Activated CD4-positive, alpha-beta T cell treated with anti-CD3 and anti-CD28 coated beads, Interleukin-2, amount 10 ng/mL, durations not matched to agents 7 days and 5 days (primary cell): ENCODE results near the gene G2E3. TPM values are rescaled to one million over a fixed set of nuclear protein-coding genes. Genes with fewer than 3 reads are reported as not detected.

Experiments used
- CTCF ChIA-PET: fragments of 350-600 bp; sonication (Branson Sonifier 250); formaldehyde crosslinking; loops from one replicate; lab custom pipeline; 2021; ENCODE audit warnings: antibody characterized with exemption; lab: Charles Lee
- POLR2A ChIA-PET: fragments of 350-600 bp; sonication (Branson Sonifier 250); formaldehyde crosslinking; loops from one replicate; lab custom pipeline; 2021; ENCODE audit warnings: antibody characterized with exemption; lab: Charles Lee
- DNase-seq: peaks from one replicate; pipeline ENCODE4 v3.0.0-alpha.2; 2020
- H3K27ac Mint-ChIP-seq: one replicate; pipeline ENCODE4 v1.8.0; 2021; ENCODE audit warnings: mild to moderate bottlenecking, moderate library complexity, mixed read lengths
- H3K27me3 Mint-ChIP-seq: one replicate; pipeline ENCODE4 v1.8.0; 2021; ENCODE audit warnings: mixed read lengths
- H3K36me3 Mint-ChIP-seq: one replicate; pipeline ENCODE4 v1.8.0; 2021; ENCODE audit warnings: low read depth, mixed read lengths
- H3K4me1 Mint-ChIP-seq: one replicate; pipeline ENCODE4 v1.8.0; 2021; ENCODE audit warnings: mixed read lengths
- H3K4me3 Mint-ChIP-seq: one replicate; pipeline ENCODE4 v1.8.0; 2021; ENCODE audit warnings: mild to moderate bottlenecking, moderate library complexity, mixed read lengths
- H3K9me3 Mint-ChIP-seq: one replicate; pipeline ENCODE4 v1.8.0; 2021; ENCODE audit warnings: mixed read lengths
- total RNA-seq, 2 experiments: library from RNA; stranded (reverse); gene quantifications; one replicate each; pipeline ENCODE4 v1.2.3, GENCODE V29; 2021

The G2E3 gene
- 10 to 100 TPM; 33.6 to 39.2 TPM for total RNA-seq

GRCh38 chr14:30558675-30559555 is at the start of gene G2E3:
Gene G2E3 (plus strand): TSS chr14:30559158. CDS start chr14:30581080, 21,922 bp downstream.
- H3K27me3 Mint-ChIP-seq = peaks cover 2% of the 10 kb centered on the region
- H3K4me3 Mint-ChIP-seq = peak within 1 kb of the TSS; percentile 100
- peaks cover 29% of the 10 kb centered on the region for H3K4me1 Mint-ChIP-seq
- ChIA-PET CTCF (interaction anchor here (1.2 kb wide), 1 partner anchor 13 kb away, joined by 3 read pairs; no protein-coding TSS in a partner anchor), POLR2A (no interaction called here)
- peaks cover 2% of the 10 kb centered on the region for H3K9me3 Mint-ChIP-seq
- peak; percentile 90 for DNase-seq
- H3K27ac Mint-ChIP-seq = peak within 1 kb of the TSS; percentile 100
- H3K36me3 Mint-ChIP-seq = peaks cover 31% of the 10 kb centered on the region

GRCh38 chr14:30517737-30518136 is 41.2 kb upstream of the G2E3 start:
- ChIA-PET CTCF (no interaction called here), POLR2A (no interaction called here)
- no peak overlapping the region for H3K27ac Mint-ChIP-seq
- H3K36me3 Mint-ChIP-seq = no peaks in the 10 kb centered on the region
- peaks cover 8% of the 10 kb centered on the region for H3K27me3 Mint-ChIP-seq
- H3K4me1 Mint-ChIP-seq = peaks cover 10% of the 10 kb centered on the region
- no peak overlapping the region for H3K4me3 Mint-ChIP-seq
- no peak for DNase-seq
- no peaks in the 10 kb centered on the region for H3K9me3 Mint-ChIP-seq

- Mint-ChIP-seq H3K27ac (no peak overlapping the region), H3K4me3 (no peak overlapping the region), H3K9me3 (no peaks in the 10 kb centered on the region), H3K36me3 (no peaks in the 10 kb centered on the region), H3K27me3 (peaks cover 6% of the 10 kb centered on the region), H3K4me1 (peaks cover 10% of the 10 kb centered on the region)
- ChIA-PET POLR2A (no interaction called here), CTCF (no interaction called here)
- DNase-seq = no peak
Measured at GRCh38 chr14:30518867-30519560, 39.9 kb upstream of the G2E3 start.

- Mint-ChIP-seq H3K36me3 (no peaks in the 10 kb centered on the region), H3K4me3 (no peak overlapping the region), H3K27ac (no peak overlapping the region), H3K9me3 (no peaks in the 10 kb centered on the region), H3K4me1 (peaks cover 10% of the 10 kb centered on the region), H3K27me3 (peaks cover 4% of the 10 kb centered on the region)
- ChIA-PET POLR2A (no interaction called here), CTCF (no interaction called here)
- DNase-seq = no peak
Measured at GRCh38 chr14:30519961-30520360, 39.0 kb upstream of the G2E3 start.

GRCh38 chr14:30520536-30520935 is 38.4 kb upstream of the G2E3 start:
- Mint-ChIP-seq H3K27me3 (no peaks in the 10 kb centered on the region), H3K36me3 (no peaks in the 10 kb centered on the region), H3K4me1 (peaks cover 10% of the 10 kb centered on the region), H3K27ac (no peak overlapping the region), H3K4me3 (no peak overlapping the region), H3K9me3 (no peaks in the 10 kb centered on the region)
- DNase-seq = no peak
- CTCF ChIA-PET = no interaction called here
- POLR2A ChIA-PET = no interaction called here

- Mint-ChIP-seq H3K27ac (no peak overlapping the region), H3K27me3 (no peaks in the 10 kb centered on the region), H3K9me3 (no peaks in the 10 kb centered on the region), H3K36me3 (no peaks in the 10 kb centered on the region), H3K4me1 (peaks cover 10% of the 10 kb centered on the region), H3K4me3 (no peak overlapping the region)
- ChIA-PET POLR2A (no interaction called here), CTCF (interaction anchor here (0.8 to 1.2 kb wide), 2 partner anchors 16 to 68 kb away, joined by 3 read pairs; no protein-coding TSS in a partner anchor)
- peak; percentile 12 for DNase-seq
Measured at GRCh38 chr14:30521899-30522736, 36.8 kb upstream of the G2E3 start.

- Mint-ChIP-seq H3K4me1 (peaks cover 10% of the 10 kb centered on the region), H3K9me3 (no peaks in the 10 kb centered on the region), H3K27ac (no peak overlapping the region), H3K4me3 (no peak overlapping the region), H3K36me3 (no peaks in the 10 kb centered on the region), H3K27me3 (no peaks in the 10 kb centered on the region)
- ChIA-PET CTCF (interaction anchor here (0.6 kb wide), 1 partner anchor 98 kb away, joined by 3 read pairs; no protein-coding TSS in a partner anchor), POLR2A (no interaction called here)
- no peak for DNase-seq
Measured at GRCh38 chr14:30525833-30526232, 33.1 kb upstream of the G2E3 start.

GRCh38 chr14:30527196-30527595 is 31.8 kb upstream of the G2E3 start:
- Mint-ChIP-seq H3K4me3 (no peak overlapping the region), H3K27ac (no peak overlapping the region), H3K36me3 (no peaks in the 10 kb centered on the region), H3K9me3 (no peaks in the 10 kb centered on the region), H3K27me3 (no peaks in the 10 kb centered on the region), H3K4me1 (peaks cover 5% of the 10 kb centered on the region)
- DNase-seq = no peak
- ChIA-PET POLR2A (no interaction called here), CTCF (interaction anchor here (1.1 kb wide), 1 partner anchor 14 kb away, joined by 3 read pairs; no protein-coding TSS in a partner anchor)

- ChIA-PET CTCF (interaction anchor here (1.1 kb wide), 1 partner anchor 13 kb away, joined by 3 read pairs; no protein-coding TSS in a partner anchor), POLR2A (no interaction called here)
- Mint-ChIP-seq H3K4me3 (no peak overlapping the region), H3K9me3 (no peaks in the 10 kb centered on the region), H3K36me3 (no peaks in the 10 kb centered on the region), H3K27me3 (no peaks in the 10 kb centered on the region), H3K27ac (no peak overlapping the region), H3K4me1 (no peaks in the 10 kb centered on the region)
- DNase-seq = no peak
Measured at GRCh38 chr14:30528119-30528518, 30.8 kb upstream of the G2E3 start.

- no peaks in the 10 kb centered on the region for H3K4me1 Mint-ChIP-seq
- no peak overlapping the region for H3K4me3 Mint-ChIP-seq
- no peaks in the 10 kb centered on the region for H3K9me3 Mint-ChIP-seq
- ChIA-PET POLR2A (no interaction called here), CTCF (interaction anchor here (0.8 kb wide), 1 partner anchor 18 kb away, joined by 3 read pairs; no protein-coding TSS in a partner anchor)
- no peak overlapping the region for H3K27ac Mint-ChIP-seq
- no peak for DNase-seq
- H3K27me3 Mint-ChIP-seq = no peaks in the 10 kb centered on the region
- no peaks in the 10 kb centered on the region for H3K36me3 Mint-ChIP-seq
Measured at GRCh38 chr14:30528778-30529642, 29.9 kb upstream of the G2E3 start.

GRCh38 chr14:30532264-30532663 is 26.7 kb upstream of the G2E3 start:
- DNase-seq = no peak
- peaks cover 10% of the 10 kb centered on the region for H3K27me3 Mint-ChIP-seq
- H3K27ac Mint-ChIP-seq = no peak overlapping the region
- no peak overlapping the region for H3K4me3 Mint-ChIP-seq
- no peaks in the 10 kb centered on the region for H3K4me1 Mint-ChIP-seq
- no peaks in the 10 kb centered on the region for H3K9me3 Mint-ChIP-seq
- ChIA-PET POLR2A (no interaction called here), CTCF (interaction anchor here (0.6 kb wide), 2 partner anchors 26 to 191 kb away, joined by 3 read pairs; no protein-coding TSS in a partner anchor)
- H3K36me3 Mint-ChIP-seq = no peaks in the 10 kb centered on the region
